ENCODE results near the gene CCDC24. TPM values are rescaled to one million over a fixed set of nuclear protein-coding genes. Genes with fewer than 3 reads are reported as not detected.

CCDC24 gene
- total RNA-seq, 1 donor from 2014 or later, result 14.9 TPM

- no peaks in the 10 kb centered on the region for H3K36me3 Mint-ChIP-seq
- peaks cover 8% of the 10 kb centered on the region for H3K4me1 Mint-ChIP-seq (ENCODE audit: unreplicated experiment)
- H3K27me3 Mint-ChIP-seq, result no peaks in the 10 kb centered on the region
- no peak for TF ChIP-seq CTCF (conservative IDR thresholded peaks at IDR 0.05)
- no peaks in the 10 kb centered on the region for H3K9me3 Mint-ChIP-seq
- H3K27ac Mint-ChIP-seq, result no peak overlapping the region
- no peak for DNase-seq (ENCODE audit: extremely low spot score, unreplicated experiment)
- H3K4me3 Mint-ChIP-seq, result no peak overlapping the region
These were observed 23.8 kb downstream of the CCDC24 start for GRCh38 chr1:44015206-44015605.

GRCh38 chr1:44016041-44016889, 24.9 kb downstream of the CCDC24 start:
- Mint-ChIP-seq H3K27ac (no peak overlapping the region), H3K36me3 (no peaks in the 10 kb centered on the region), H3K9me3 (no peaks in the 10 kb centered on the region), H3K4me3 (no peak overlapping the region), H3K27me3 (no peaks in the 10 kb centered on the region), H3K4me1 (ENCODE audit: unreplicated experiment) (peaks cover 8% of the 10 kb centered on the region)
- no peak for TF ChIP-seq CTCF (conservative IDR thresholded peaks at IDR 0.05)
- no peak for DNase-seq (ENCODE audit: extremely low spot score, unreplicated experiment)

GRCh38 chr1:44016890-44017400, 25.5 kb downstream of the CCDC24 start:
- Mint-ChIP-seq H3K36me3 (peaks cover 3% of the 10 kb centered on the region), H3K4me1 (ENCODE audit: unreplicated experiment) (peaks cover 4% of the 10 kb centered on the region), H3K9me3 (no peaks in the 10 kb centered on the region), H3K4me3 (no peak overlapping the region), H3K27ac (no peak overlapping the region), H3K27me3 (no peaks in the 10 kb centered on the region)
- no peak for TF ChIP-seq CTCF (conservative IDR thresholded peaks at IDR 0.05)
- DNase-seq (ENCODE audit: extremely low spot score, unreplicated experiment), result no peak

- H3K4me1 Mint-ChIP-seq (ENCODE audit: unreplicated experiment), result peaks cover 2% of the 10 kb centered on the region
- H3K27me3 Mint-ChIP-seq, result no peaks in the 10 kb centered on the region
- no peak overlapping the region for H3K4me3 Mint-ChIP-seq
- no peaks in the 10 kb centered on the region for H3K9me3 Mint-ChIP-seq
- DNase-seq (ENCODE audit: extremely low spot score, unreplicated experiment), result no peak
- no peak overlapping the region for H3K27ac Mint-ChIP-seq
- peaks cover 3% of the 10 kb centered on the region for H3K36me3 Mint-ChIP-seq
- TF ChIP-seq CTCF (conservative IDR thresholded peaks at IDR 0.05), result no peak
These were observed 28.1 kb downstream of the CCDC24 start for GRCh38 chr1:44019466-44019948.

- H3K27ac Mint-ChIP-seq, result no peak overlapping the region
- DNase-seq (ENCODE audit: extremely low spot score, unreplicated experiment), result no peak
- H3K4me3 Mint-ChIP-seq, result no peak overlapping the region
- no peaks in the 10 kb centered on the region for H3K9me3 Mint-ChIP-seq
- H3K36me3 Mint-ChIP-seq, result peaks cover 9% of the 10 kb centered on the region
- TF ChIP-seq CTCF (conservative IDR thresholded peaks at IDR 0.05), result no peak
- H3K4me1 Mint-ChIP-seq (ENCODE audit: unreplicated experiment), result no peaks in the 10 kb centered on the region
- no peaks in the 10 kb centered on the region for H3K27me3 Mint-ChIP-seq
These were observed 29.1 kb downstream of the CCDC24 start for GRCh38 chr1:44020464-44020863.
